ENCODE data around the gene CUX1.
"Not testable (repeated sequence)": the region's sequence is repeated elsewhere in the genome, so short reads cannot be mapped to it uniquely, and the experiment has no call there.

CUX1 gene

DNA sequence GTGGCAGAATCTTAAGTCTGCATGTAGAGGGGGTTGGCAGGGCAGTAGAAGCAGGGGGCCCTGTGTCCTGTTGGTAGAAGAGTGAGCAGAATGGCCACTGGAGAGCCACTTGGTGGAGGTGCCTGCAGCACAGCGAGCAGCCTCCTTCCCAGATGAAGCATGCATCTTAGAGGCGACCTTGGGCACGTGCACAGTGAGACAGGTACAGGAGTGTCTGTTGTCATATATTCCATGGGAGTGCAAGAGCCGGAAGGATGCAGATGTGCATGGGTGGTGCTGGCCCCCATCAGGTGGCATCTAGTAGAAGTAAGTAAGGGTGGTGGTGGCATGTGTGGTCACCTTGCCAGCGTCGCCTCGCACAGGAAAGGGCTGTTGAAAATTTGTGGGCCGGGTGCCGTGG, 53.9 kb downstream of the CUX1 start:
- DNase-seq, result no peak

- DNase-seq, result no peak
Measured at GRCh38 chr7:101874028-101874427, 56.6 kb downstream of the CUX1 start.

- no peak for DNase-seq
Measured at GRCh38 chr7:101875283-101875846, 57.9 kb downstream of the CUX1 start.

DNA sequence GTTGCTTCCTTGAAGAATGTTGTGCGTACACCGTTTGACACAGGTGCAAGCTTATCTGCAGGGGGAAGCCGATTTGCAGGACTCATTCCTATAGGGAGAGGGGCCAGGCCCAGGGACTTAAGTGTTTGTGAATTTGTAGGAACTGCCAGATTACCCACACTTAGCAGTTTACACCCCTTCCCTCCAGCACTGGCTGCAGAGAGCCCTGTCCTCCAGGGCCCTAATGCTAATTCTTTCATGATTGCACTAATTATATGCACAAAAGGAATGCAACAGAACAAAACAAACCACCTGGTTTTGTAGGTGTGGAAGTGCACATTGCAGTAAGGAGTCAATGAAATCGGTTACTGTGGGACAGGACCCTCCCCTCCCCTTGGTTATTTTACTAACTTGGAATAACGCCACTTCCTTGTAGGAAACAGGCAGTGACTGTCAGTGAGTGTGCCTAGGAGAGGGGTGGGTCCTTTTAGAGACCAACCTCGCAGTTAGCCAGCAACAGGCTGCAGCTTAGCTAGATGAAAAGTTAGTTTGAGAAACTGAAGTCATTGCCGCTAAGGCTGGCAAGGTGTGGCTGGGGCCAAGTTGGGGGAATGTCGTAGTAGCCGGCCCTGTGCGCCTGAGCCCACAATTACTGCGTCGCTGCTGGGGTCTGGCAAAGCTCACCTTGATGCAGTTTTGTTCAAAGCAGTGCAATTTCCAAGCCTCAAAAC, 60.6 kb downstream of the CUX1 start:
- DNase-seq, result no peak

DNA sequence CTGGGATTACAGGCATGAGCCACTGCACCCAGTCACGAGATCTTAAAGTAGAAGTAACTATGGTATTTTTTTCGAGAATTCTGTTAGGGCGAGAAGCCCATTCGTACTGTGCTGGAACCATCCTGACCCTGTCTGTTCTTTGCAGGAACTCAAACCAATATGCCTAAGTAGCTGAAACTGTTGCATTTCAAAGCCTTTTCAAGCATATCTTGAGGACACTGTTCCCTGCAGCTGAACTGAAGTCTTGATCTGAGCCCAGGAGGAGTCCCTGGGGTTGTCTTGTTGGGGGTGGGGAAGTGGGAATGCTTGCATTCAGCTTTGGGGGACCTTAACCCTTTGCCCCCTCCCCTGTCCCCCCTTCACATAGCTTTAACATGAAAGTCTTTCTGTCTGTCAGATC, 61.5 kb downstream of the CUX1 start:
- no peak for DNase-seq

- DNase-seq, result no peak
Measured at GRCh38 chr7:101879565-101879964, 62.1 kb downstream of the CUX1 start.

GRCh38 chr7:101880282-101881054, 63.0 kb downstream of the CUX1 start:
- no peak for DNase-seq

DNA sequence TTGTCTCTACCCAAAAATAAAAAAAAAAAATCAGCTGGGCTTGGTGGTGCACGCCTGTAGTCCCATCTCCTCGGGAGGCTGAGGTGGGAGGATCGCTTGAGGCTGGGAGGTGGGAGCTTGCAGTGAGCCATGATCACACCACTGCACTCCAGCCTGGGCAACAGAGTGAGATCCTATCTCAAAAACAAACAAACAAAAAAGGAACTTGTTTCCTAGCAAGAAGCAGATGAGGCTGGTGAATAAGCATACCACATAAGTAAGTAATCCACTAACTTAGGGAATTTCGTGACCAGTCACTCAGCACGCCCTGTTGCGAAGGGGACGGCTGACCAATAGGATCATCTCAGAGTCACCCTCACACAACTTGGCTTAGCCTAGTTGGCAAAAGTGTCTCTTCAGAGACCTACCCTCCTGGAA, 64.6 kb downstream of the CUX1 start:
- no peak for DNase-seq

DNA sequence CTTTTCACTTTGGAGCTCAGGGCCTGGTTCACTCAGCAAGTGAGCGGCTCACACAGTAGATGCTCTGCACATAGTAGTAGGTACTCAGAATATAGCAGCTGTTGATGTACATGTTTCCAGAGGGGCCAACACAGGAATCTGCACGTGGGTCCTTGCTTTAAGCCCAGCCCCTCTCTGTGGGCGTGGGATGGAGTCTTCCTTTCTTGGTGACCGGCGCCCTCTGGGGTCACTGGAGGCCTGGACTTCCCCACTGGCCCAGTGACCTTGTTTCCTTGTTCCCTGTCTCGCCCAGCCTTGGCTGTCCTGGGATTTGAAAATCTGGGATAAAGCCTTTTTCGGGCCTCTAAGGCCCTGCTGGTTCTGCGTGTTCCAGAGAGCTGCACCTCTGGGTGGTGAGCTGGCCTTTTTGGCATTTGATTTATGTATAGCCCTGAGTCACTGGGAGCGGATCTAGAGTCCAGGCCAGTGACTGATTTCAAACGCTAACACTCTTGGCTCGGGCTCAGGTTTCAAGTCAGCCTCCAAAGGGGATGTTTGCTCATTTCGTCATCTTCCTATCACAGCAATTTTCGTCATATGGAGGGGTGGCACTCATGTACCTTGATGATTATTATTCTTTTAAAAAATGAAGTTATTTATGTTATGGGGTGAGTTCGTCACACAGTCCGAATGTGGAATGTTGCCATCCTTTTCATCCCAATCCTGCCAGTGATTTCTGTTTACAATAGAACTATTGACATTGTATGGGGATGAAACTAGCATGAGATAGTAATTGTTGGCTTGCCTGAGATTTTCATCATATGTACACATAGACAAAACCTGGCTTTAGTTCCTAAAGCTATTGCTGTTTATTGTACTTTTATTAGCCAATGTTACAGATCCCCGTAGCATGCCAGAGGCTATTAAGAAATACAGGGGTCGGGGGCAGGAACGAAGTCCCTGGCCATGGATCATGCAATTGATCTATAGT, 65.5 kb downstream of the CUX1 start:
- no peak for DNase-seq

DNA sequence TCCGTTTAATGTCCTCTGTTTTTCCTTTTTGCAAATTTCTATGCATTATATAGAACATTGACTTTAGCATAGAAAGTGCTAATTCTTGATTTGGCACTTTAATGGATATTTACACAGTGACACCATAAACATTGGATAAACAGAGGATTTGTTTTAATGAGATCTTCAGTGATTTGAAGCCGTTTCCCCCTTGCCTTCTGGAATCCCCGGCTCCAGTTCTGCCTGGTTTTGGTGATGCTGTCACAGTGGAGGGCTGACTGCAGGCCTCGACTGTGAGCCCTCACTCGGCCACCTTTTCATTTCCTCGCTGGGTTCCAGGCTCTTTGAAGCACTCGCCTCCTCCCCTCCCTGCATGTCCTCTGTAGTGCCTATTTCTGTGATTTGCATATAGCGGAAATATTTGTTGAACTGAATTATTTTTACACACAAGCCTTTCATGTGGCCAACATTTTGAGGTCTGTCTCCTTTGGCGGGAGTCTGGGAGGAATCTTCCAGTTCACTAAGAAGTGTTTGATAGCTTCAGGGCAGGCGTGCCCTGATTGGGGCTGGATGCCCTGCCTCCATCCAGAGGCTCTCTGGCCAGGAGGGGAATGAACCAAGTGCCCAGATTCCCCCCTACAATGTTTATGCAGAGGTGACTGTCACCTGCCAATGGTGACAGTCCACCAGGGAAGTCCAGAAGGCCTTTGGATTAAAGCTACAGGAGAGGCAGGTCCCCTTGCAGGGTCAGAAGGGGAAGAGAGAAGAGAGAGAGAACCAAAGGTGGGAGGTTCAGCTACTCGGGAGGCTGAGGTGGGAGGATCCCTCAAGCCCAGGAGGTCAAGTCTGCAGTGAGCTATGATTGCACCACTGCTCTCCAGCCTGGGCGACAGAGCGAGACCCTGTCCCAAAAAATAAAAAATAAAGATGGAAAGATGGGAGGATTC, 67.5 kb downstream of the CUX1 start:
- peak in 1 of 5 donors; percentile 3 for DNase-seq

DNA sequence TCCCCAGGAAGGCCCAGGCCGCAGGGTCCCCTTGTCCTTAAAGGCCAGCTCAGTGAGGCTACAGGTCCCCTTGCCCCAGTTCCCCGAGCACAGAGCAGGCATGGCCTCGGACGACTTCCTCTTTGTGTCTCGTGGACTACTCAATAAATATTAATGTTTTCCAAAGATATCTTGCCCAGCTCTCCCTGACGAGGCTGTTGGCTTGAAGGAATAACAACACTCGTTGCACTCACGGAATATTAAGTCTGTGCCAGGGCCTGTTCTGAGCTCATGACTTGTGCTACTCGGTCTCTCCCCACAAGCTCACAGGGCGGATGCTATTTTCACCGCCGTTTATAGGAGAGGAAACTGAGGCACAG, 68.2 kb downstream of the CUX1 start:
- no peak for DNase-seq

DNA sequence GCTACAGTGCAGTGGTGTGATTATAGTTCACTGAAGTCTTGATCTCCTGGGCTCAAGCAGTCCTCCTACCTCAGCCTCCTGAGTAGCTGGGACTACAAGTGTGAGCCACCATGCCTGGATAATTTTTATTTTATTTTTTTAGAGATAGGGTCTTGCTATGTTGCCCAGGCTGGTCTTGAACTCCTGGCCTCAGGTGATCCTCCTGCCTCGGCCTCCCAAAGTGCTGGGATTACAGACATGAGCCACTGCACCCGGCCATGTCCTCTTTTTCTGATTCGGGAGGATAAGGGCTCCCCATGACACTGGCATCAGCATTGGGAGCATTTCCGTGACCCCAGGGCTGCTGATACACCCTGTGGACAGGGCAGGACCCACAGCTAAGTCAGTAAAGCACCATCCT, 69.9 kb downstream of the CUX1 start:
- not testable (repeated sequence) for DNase-seq

- not testable (repeated sequence) for DNase-seq
Measured at GRCh38 chr7:101888564-101888963, 71.1 kb downstream of the CUX1 start.

DNA sequence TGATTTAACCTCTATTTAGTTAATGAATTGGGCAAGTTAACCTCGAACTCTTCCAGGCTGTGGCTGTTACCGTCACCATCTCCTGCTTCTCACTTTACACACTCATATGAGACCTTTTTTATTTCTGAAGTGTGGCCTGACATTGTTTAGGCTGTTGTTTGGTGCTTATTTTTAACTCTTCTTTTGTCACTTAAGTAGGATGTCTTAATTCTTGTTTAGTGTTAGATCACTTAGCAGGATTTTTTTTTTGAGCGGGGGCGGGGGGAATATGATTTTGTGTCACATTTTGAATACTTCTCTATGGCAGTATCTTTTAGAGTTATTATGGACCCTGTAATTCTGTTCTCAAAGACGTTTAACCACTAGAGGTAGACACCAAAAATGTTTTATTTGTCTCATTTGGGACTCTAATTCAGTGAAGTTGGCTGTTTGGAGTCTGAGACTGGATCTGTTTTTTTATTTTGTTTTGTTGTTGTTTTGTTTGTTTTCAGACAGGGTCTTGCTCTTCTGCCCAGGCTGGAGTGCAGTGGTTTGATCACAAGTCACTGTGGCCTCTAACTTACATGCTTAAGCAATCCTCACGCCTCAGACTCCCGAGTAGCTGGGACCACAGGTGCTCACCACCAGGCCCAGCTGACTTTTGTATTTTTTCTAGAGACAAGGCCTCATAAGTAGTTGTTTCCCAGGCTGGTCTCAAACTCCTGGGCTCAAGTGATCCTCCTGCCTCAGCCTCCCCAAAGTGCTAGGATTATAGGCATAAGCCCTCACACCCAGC, 73.5 kb downstream of the CUX1 start:
- DNase-seq, result no peak

GRCh38 chr7:101891936-101892640, 74.7 kb downstream of the CUX1 start:
- no peak for DNase-seq

GRCh38 chr7:101893341-101894082, 76.1 kb downstream of the CUX1 start:
- no peak for DNase-seq

- DNase-seq, result no peak
Measured at GRCh38 chr7:101896316-101896715, 78.9 kb downstream of the CUX1 start.

GRCh38 chr7:101896941-101897340, 79.5 kb downstream of the CUX1 start:
- no peak for DNase-seq

GRCh38 chr7:101898106-101898505, 80.7 kb downstream of the CUX1 start:
- DNase-seq, result no peak

- no peak for DNase-seq
Measured at GRCh38 chr7:101899616-101900015, 82.2 kb downstream of the CUX1 start.
